ENCODE measurements around the gene THSD4. TPM values are rescaled to one million over a fixed set of nuclear protein-coding genes. Genes with fewer than 3 reads are reported as not detected.

Gene THSD4
- total RNA-seq, 1 donor from 2014 or later = 2.7 TPM

GRCh38 chr15:71813723-71814470 lies 698.6 kb downstream of the THSD4 start:
- DNase-seq (ENCODE audit: low read depth) = no peak

DNA sequence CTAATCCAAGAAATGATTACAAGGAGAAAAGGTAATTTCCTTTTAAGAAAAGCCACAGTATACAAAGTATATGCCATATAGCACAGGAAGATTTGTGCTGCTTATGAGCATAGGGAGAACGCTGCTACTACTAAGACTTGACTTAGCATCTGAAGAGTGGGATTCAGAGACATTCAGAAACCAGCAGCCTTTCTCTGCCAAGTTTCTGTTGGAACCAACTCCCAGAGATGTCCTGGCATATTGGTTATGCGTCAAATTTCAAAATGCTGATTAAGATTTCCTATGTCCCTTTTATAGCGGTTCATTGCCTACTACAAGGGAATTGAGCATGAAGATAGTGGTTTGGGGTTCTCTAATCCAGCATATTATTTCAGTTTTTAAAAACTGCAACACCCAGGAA lies 700.0 kb downstream of the THSD4 start:
- DNase-seq (ENCODE audit: low read depth) = no peak

- DNase-seq (ENCODE audit: low read depth) = no peak
Measured at GRCh38 chr15:71817351-71817750, 702.1 kb downstream of the THSD4 start.

GRCh38 chr15:71820127-71820526 lies 704.9 kb downstream of the THSD4 start:
- no peak for DNase-seq (ENCODE audit: low read depth)

DNA sequence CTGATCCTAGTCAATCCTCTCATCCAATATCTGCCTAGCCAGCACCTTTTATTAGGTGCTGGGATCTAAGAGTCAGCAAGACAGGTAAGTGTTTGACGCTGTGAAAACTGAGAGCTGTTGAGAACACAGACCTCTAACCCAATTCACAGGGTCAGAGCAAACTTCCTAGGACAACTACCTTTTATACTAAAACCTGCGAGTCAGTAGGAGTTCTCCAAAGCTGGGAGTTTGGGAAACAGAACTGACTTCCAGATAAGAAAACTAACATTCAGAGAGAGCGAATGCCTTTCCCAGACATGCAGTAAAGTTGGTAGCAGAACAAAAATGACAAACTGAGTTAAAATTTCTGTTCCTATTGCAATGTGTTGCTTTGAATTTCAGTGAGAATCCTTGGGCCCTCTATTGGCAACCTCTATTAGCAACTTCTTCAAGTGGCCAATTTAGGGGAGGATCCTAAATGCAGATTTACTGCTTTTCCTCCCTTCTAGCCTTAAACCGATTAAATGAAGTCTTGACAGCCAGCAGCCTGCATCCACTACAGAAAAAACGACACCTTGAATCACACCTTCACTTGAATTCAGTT lies 706.4 kb downstream of the THSD4 start:
- no peak for DNase-seq (ENCODE audit: low read depth)

GRCh38 chr15:71822890-71823630 lies 707.8 kb downstream of the THSD4 start:
- no peak for DNase-seq (ENCODE audit: low read depth)

GRCh38 chr15:71823801-71824200 lies 708.5 kb downstream of the THSD4 start:
- DNase-seq (ENCODE audit: low read depth) = no peak

- no peak for DNase-seq (ENCODE audit: low read depth)
Measured at GRCh38 chr15:71825021-71825730, 709.9 kb downstream of the THSD4 start.

GRCh38 chr15:71826196-71826595 lies 710.9 kb downstream of the THSD4 start:
- no peak for DNase-seq (ENCODE audit: low read depth)

GRCh38 chr15:71830981-71831380 lies 715.7 kb downstream of the THSD4 start:
- DNase-seq (ENCODE audit: low read depth) = no peak

Other genes starting within 250 kb of the THSD4 start
- 1.8 and 2.7 TPM in 2 replicates for gene THAP10, start 223.0 kb upstream of the THSD4 start, total RNA-seq
- 4.0 and 4.1 TPM in 2 replicates for gene LRRC49, start 222.6 kb upstream of the THSD4 start, total RNA-seq